Measurements from ENCODE around the gene SPN. TPM values are rescaled to one million over a fixed set of nuclear protein-coding genes. Genes with fewer than 3 reads are reported as not detected.
"Not testable (repeated sequence)": the region's sequence is repeated elsewhere in the genome, so short reads cannot be mapped to it uniquely, and the experiment has no call there.

Gene SPN, protein sequence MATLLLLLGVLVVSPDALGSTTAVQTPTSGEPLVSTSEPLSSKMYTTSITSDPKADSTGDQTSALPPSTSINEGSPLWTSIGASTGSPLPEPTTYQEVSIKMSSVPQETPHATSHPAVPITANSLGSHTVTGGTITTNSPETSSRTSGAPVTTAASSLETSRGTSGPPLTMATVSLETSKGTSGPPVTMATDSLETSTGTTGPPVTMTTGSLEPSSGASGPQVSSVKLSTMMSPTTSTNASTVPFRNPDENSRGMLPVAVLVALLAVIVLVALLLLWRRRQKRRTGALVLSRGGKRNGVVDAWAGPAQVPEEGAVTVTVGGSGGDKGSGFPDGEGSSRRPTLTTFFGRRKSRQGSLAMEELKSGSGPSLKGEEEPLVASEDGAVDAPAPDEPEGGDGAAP
- polyA plus RNA-seq, result 6.8 TPM
- long read RNA-seq, donor 1, partial matches to known transcripts, result 0 of 5 reads
- long read RNA-seq, donor 1, other reads (novel, unspliced or antisense), result 0 of 5 reads
- long read RNA-seq, donor 2, transcript SPN-204 (1 exons, 2,077 nt), result major isoform, 10 of 15 reads
- long read RNA-seq, donor 2, partial matches to known transcripts, result 5 of 15 reads
- long read RNA-seq, donor 2, other reads (novel, unspliced or antisense), result 0 of 15 reads
- long read RNA-seq, donor 3, result 0 reads
- long read RNA-seq, donor 4, result 0 reads
- long read RNA-seq, donor 5, partial matches to known transcripts, result 0 of 6 reads
- long read RNA-seq, donor 5, other reads (novel, unspliced or antisense), result 0 of 6 reads
- long read RNA-seq, donor 6, partial matches to known transcripts, result 0 of 5 reads
- long read RNA-seq, donor 6, other reads (novel, unspliced or antisense), result 0 of 5 reads
- long read RNA-seq, donor 7, partial matches to known transcripts, result 0 of 4 reads
- long read RNA-seq, donor 7, other reads (novel, unspliced or antisense), result 0 of 4 reads
- long read RNA-seq, donor 8, transcript SPN-204 (1 exons, 2,077 nt), result major isoform, 7 of 9 reads
- long read RNA-seq, donor 8, partial matches to known transcripts, result 0 of 9 reads
- long read RNA-seq, donor 8, other reads (novel, unspliced or antisense), result 0 of 9 reads
- long read RNA-seq, donor 9, partial matches to known transcripts, result 0 of 1 reads
- long read RNA-seq, donor 9, other reads (novel, unspliced or antisense), result 0 of 1 reads
- long read RNA-seq, donor 10, partial matches to known transcripts, result 0 of 3 reads
- long read RNA-seq, donor 10, other reads (novel, unspliced or antisense), result 0 of 3 reads
- long read RNA-seq, donor 11, transcript SPN-204 (1 exons, 2,077 nt), result major isoform, 6 of 7 reads
- long read RNA-seq, donor 11, partial matches to known transcripts, result 0 of 7 reads
- long read RNA-seq, donor 11, other reads (novel, unspliced or antisense), result 0 of 7 reads

DNA sequence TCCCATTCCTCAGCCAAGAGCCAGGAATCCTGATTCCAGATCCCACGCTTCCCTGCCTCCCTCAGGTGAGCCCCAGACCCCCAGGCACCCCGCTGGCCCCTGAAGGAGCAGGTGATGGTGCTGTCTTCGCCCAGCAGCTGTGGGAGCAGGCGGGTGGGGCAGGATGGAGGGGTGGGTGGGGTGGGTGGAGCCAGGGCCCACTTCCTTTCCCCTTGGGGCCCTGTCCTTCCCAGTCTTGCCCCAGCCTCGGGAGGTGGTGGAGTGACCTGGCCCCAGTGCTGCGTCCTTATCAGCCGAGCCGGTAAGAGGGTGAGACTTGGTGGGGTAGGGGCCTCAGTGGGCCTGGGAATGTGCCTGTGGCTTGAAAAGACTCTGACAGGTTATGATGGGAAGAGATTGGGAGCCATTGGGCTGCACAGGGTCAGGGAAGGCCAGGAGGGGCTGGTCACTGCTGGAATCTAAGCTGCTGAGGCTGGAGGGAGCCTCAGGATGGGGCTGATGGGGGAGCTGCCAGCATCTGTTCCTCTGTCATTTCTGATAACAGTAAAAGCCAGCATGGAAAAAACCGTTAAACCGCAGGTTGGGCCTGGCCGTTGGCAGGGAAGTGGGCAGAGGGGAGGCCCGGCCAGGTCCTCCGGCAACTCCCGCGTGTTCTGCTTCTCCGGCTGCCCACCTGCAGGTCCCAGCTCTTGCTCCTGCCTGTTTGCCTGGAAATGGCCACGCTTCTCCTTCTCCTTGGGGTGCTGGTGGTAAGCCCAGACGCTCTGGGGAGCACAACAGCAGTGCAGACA, at the start of gene SPN:
Gene SPN, plus strand, starts transcription at position 232 of the 791 bp plus-strand sequence. Its CDS starts 482 bp downstream, at position 714.
- Histone ChIP-seq H3K4me3 (ENCODE audit: low read length) (peak within 1 kb of the TSS; percentile 0), H3K4me1 (ENCODE audit: control insufficient read depth, insufficient read depth, low read length) (peaks cover 14% of the 10 kb centered on the region), H3K27me3 (ENCODE audit: control insufficient read depth, insufficient read depth, low read length) (no peaks in the 10 kb centered on the region), H3K9me3 (ENCODE audit: control insufficient read depth, low read depth, low read length) (no peaks in the 10 kb centered on the region), H3K36me3 (ENCODE audit: control insufficient read depth, insufficient read depth, low read length) (no peaks in the 10 kb centered on the region), H3K27ac (ENCODE audit: low read length) (no peak within 1 kb of the TSS)
- no peak for DNase-seq
- no CpG with 5 or more reads among the region's 18 CpGs for WGBS (ENCODE audit: insufficient coverage, low lambda C conversion rate)

GRCh38 chr16:29613307-29614057, 49.6 kb upstream of the SPN start:
- peak; percentile 72 to 84 for DNase-seq
- not testable (repeated sequence) for H3K36me3 ChIP-seq (ENCODE audit: control insufficient read depth, insufficient read depth, low read length); H3K9me3 ChIP-seq (ENCODE audit: control insufficient read depth, low read depth, low read length); H3K27me3 ChIP-seq (ENCODE audit: control insufficient read depth, insufficient read depth, low read length); H3K27ac ChIP-seq (ENCODE audit: low read length)
- H3K4me3 ChIP-seq (ENCODE audit: low read length), result peak overlapping the region; percentile 50
- H3K4me1 ChIP-seq (ENCODE audit: control insufficient read depth, insufficient read depth, low read length), result peaks cover 14% of the 10 kb centered on the region
- WGBS (ENCODE audit: insufficient coverage, low lambda C conversion rate), result no CpG with 5 or more reads among the region's 100 CpGs

DNA sequence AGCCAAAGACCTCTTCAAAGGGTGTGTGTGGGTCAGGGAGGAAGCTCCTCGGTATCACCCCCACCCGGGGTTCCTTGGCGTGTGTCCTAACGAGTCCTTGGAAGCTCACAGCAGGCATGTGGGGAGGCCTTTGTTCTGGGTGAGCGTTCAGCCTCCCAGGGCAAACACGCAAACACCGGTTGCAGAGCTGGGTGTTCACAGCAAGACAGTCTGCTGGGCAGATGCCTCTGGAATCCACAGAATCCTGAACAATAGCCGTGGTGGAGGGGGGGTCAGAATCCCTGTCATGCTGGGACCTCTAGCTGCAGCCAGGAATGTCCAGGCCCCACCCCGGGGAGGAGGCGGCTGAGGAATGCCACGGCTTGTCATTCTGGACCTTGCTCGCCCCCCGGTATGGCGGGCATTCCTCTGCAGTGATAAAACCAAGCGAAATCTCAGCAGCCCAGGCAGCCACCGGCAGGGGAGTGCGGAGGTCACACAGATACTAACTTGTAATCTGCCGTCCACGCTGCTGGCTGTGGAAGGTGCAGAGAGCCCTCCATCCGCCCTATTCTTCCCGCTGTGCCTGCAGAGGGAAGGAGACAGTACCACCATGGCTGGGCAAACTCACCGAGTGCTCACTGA, 48.2 kb upstream of the SPN start:
- H3K36me3 ChIP-seq (ENCODE audit: control insufficient read depth, insufficient read depth, low read length); H3K27me3 ChIP-seq (ENCODE audit: control insufficient read depth, insufficient read depth, low read length); H3K4me3 ChIP-seq (ENCODE audit: low read length); H3K9me3 ChIP-seq (ENCODE audit: control insufficient read depth, low read depth, low read length): not testable (repeated sequence)
- no CpG with 5 or more reads among the region's 22 CpGs for WGBS (ENCODE audit: insufficient coverage, low lambda C conversion rate)
- peak; percentile 78 to 89 for DNase-seq
- Histone ChIP-seq H3K27ac (ENCODE audit: low read length) (peak overlapping the region; percentile 86), H3K4me1 (ENCODE audit: control insufficient read depth, insufficient read depth, low read length) (peaks cover 14% of the 10 kb centered on the region)

DNA sequence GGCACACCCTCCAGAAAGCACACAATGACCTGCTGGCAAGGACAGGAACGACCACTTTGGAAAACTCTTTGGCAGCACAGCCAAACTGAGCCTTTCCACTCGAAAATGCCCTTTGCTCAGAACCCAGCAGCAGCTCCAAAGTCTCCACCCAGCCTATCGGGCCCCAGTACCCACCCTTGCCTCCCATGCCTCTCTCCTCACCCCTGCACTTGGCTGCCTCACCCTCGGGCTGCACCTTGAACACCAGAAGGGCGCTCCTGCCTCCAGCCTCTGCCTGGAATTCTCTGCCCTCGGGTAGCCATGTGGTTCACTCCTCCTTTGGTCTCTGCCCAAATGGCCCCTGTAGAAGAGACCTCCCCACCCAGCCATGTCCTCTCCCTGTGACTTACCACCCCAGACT, 46.9 kb upstream of the SPN start:
- not testable (repeated sequence) for H3K4me3 ChIP-seq (ENCODE audit: low read length); H3K36me3 ChIP-seq (ENCODE audit: control insufficient read depth, insufficient read depth, low read length); H3K9me3 ChIP-seq (ENCODE audit: control insufficient read depth, low read depth, low read length); H3K27me3 ChIP-seq (ENCODE audit: control insufficient read depth, insufficient read depth, low read length)
- peak overlapping the region; percentile 55 for H3K27ac ChIP-seq (ENCODE audit: low read length)
- peaks cover 14% of the 10 kb centered on the region for H3K4me1 ChIP-seq (ENCODE audit: control insufficient read depth, insufficient read depth, low read length)
- WGBS (ENCODE audit: insufficient coverage, low lambda C conversion rate), result no CpG with 5 or more reads among the region's 6 CpGs
- DNase-seq, result peak; percentile 78 to 84

GRCh38 chr16:29620591-29620990, 42.5 kb upstream of the SPN start:
- not testable (repeated sequence) for H3K9me3 ChIP-seq (ENCODE audit: control insufficient read depth, low read depth, low read length); H3K4me3 ChIP-seq (ENCODE audit: low read length); H3K4me1 ChIP-seq (ENCODE audit: control insufficient read depth, insufficient read depth, low read length); H3K36me3 ChIP-seq (ENCODE audit: control insufficient read depth, insufficient read depth, low read length); H3K27me3 ChIP-seq (ENCODE audit: control insufficient read depth, insufficient read depth, low read length); DNase-seq; H3K27ac ChIP-seq (ENCODE audit: low read length)
- WGBS (ENCODE audit: insufficient coverage, low lambda C conversion rate), result 80% methylated on average over 1 of the region's 6 CpGs

GRCh38 chr16:29622738-29623137, 40.3 kb upstream of the SPN start:
- not testable (repeated sequence) for H3K27ac ChIP-seq (ENCODE audit: low read length); H3K4me1 ChIP-seq (ENCODE audit: control insufficient read depth, insufficient read depth, low read length); DNase-seq; H3K9me3 ChIP-seq (ENCODE audit: control insufficient read depth, low read depth, low read length); H3K4me3 ChIP-seq (ENCODE audit: low read length); H3K27me3 ChIP-seq (ENCODE audit: control insufficient read depth, insufficient read depth, low read length); H3K36me3 ChIP-seq (ENCODE audit: control insufficient read depth, insufficient read depth, low read length)
- no CpG with 5 or more reads among the region's 18 CpGs for WGBS (ENCODE audit: insufficient coverage, low lambda C conversion rate)

DNA sequence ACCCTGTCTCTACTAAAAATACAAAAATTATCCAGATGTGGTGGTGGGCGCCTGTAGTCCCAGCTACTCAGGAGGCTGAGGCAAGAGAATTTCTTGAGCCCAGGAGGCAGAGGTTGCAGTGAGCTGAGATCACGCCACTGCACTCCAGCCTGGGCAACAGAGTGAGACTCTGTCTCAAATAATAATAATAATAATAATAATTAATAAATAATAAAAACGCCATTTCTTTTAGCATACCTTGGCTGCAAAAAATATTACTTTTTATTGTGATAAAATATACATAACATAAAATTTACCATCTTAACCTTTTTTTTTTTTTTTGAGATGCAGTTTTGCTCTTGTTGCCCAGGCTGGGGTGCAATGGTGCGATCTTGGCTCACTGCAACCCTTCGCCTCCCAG, 39.8 kb upstream of the SPN start:
- not testable (repeated sequence) for H3K4me3 ChIP-seq (ENCODE audit: low read length); H3K4me1 ChIP-seq (ENCODE audit: control insufficient read depth, insufficient read depth, low read length); H3K36me3 ChIP-seq (ENCODE audit: control insufficient read depth, insufficient read depth, low read length); DNase-seq; H3K27me3 ChIP-seq (ENCODE audit: control insufficient read depth, insufficient read depth, low read length); H3K9me3 ChIP-seq (ENCODE audit: control insufficient read depth, low read depth, low read length); H3K27ac ChIP-seq (ENCODE audit: low read length)
- no CpG with 5 or more reads among the region's 5 CpGs for WGBS (ENCODE audit: insufficient coverage, low lambda C conversion rate)

GRCh38 chr16:29625114-29625513, 37.9 kb upstream of the SPN start:
- H3K4me1 ChIP-seq (ENCODE audit: control insufficient read depth, insufficient read depth, low read length); H3K27me3 ChIP-seq (ENCODE audit: control insufficient read depth, insufficient read depth, low read length); H3K9me3 ChIP-seq (ENCODE audit: control insufficient read depth, low read depth, low read length); H3K27ac ChIP-seq (ENCODE audit: low read length); H3K4me3 ChIP-seq (ENCODE audit: low read length); H3K36me3 ChIP-seq (ENCODE audit: control insufficient read depth, insufficient read depth, low read length); DNase-seq: not testable (repeated sequence)
- WGBS (ENCODE audit: insufficient coverage, low lambda C conversion rate), result no CpG with 5 or more reads among the region's 4 CpGs

DNA sequence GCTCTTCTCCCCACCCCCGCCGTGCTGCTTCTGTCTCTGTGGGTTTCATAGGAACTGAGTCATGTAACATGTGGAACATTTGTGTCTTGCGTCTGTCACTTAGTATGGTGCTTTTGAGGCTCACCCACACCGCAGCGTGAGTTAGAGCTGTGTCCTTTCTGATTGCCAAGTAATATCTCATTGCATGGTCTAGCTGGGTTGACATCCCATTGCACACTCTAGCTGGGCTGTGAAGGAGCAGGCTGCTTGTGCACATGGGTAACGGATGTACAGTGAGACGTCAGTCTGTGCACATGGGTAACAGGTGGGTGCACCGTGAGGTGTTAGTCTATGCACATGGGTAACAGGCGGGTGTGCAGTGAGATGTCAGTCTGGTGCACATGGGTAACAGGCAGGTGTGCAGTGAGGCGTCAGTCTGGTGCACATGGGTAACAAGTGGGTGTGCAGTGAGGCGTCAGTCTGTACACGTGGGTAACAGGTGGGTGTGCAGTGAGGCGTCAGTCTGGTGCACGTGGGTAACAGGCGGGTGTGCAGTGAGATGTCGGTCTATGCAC, 36.2 kb upstream of the SPN start:
- H3K27me3 ChIP-seq (ENCODE audit: control insufficient read depth, insufficient read depth, low read length); H3K36me3 ChIP-seq (ENCODE audit: control insufficient read depth, insufficient read depth, low read length); H3K27ac ChIP-seq (ENCODE audit: low read length); DNase-seq; H3K9me3 ChIP-seq (ENCODE audit: control insufficient read depth, low read depth, low read length); H3K4me3 ChIP-seq (ENCODE audit: low read length); H3K4me1 ChIP-seq (ENCODE audit: control insufficient read depth, insufficient read depth, low read length): not testable (repeated sequence)
- 73% methylated on average over 2 of the region's 16 CpGs for WGBS (ENCODE audit: insufficient coverage, low lambda C conversion rate)

Data from large intestine (tissue), 12 donors.